IPS-NIHi7 (cell line): ENCODE measurements around the gene TBX21.

ENCODE experiments used
- DNase-seq: peaks from one replicate; pipeline ENCODE4 v3.0.0; 2012; ENCODE audit warnings: mixed read lengths; ENCODE audit errors: extremely low spot score

The TBX21 gene

DNA sequence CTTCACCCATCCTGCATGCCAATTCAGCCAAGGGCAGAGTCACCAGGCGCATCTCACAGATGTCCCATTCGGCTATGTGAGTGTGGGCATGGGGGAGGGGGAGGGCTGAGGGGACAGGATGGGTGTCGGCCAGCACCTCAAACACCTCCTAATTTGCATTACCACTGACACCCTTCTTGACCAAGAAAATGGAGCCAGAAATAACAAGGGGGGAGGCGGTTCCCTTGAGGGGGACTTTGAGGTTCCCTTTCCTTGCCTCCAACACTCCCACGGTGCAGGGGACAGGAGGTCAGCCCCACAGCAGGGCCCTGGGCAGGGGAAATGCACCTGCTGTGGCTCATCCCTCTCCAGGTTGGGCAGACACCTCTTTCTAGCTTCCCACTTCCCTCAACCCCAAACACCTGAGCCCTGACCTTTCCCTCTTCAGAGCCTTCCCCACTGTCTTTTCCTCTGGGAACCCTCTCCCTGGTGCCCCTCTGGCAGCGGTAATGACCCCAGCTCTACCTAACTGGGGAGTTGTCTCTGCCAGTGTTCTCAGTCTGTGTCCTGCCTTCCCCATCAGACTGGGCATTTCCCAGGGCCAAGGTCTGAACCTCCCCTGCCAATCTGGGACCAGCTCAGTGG, 18.2 kb upstream of the TBX21 start:
- DNase-seq = no peak

DNA sequence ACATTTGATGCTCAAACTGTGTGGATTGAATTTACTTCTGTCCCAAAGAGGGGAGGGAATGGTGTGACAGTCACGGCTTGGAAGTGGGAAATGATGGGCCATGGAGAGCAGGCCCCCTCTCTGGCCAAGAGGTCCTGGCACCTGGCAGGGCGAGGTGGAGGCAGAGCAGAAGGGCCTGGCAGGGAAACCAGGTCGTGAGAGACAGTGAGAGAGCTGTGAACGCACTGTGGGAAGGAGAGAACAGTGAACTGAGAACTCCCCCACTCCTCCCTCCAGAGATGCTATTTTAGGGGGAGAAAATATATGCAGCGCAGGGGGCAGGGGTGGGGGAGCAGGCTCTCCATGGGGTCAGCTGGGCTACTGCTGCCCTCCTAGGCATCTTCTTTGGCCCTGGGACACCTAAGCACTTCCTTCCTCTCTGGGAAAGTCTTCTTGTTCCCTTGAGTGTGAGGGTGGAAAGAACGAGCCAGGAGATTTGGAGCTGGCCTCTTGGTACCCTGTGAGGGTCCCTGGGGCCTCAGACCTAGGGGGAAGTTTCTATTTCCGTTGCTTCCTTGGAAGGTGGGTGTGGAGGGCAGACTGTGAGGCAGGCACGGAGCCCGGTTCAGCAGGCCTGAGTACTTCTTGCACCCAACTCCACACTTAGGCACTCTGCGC, 17.2 kb upstream of the TBX21 start:
- DNase-seq = no peak

DNA sequence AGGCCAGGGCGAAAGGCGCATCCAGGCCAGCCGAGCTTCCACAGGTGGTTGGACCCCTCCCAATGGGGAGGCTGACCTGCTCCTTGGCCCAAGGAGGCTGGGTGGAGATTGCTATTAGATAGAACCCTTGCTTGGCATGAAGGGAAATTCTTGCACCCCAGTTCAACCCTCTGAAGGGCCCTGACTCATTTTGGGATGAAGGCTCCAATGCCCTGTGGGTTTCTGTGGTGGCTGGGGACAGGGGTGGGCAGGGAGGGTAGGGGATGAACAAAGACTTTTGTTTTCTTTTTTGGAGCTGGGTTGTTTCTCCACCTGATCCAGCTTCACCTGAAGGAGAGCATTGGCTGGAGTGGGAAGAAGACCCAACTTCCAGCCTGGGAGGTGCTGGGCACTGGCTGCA, 16.7 kb upstream of the TBX21 start:
- DNase-seq = no peak

DNA sequence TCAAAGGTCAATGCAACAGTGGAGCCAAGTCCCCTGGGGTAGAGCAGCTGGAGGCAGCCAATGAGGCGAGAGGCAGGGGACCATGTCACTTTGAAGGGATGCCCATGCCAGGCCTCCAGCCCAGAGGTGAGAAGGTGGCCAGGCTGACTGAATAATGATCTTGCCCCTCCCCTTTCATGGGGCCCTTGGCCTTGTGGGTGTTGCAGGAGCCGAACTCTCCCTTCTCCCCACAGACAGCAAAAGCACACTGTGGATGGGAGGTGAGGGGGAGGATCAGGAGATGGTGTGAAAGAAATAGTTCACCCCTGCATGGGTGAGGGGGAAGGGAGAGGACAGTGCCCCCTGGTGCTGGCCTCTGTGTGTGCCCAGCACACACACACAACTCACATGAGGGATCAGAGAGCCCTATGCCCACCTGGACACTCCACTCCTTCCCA, 15.8 kb upstream of the TBX21 start:
- peak; percentile 44 for DNase-seq

DNA sequence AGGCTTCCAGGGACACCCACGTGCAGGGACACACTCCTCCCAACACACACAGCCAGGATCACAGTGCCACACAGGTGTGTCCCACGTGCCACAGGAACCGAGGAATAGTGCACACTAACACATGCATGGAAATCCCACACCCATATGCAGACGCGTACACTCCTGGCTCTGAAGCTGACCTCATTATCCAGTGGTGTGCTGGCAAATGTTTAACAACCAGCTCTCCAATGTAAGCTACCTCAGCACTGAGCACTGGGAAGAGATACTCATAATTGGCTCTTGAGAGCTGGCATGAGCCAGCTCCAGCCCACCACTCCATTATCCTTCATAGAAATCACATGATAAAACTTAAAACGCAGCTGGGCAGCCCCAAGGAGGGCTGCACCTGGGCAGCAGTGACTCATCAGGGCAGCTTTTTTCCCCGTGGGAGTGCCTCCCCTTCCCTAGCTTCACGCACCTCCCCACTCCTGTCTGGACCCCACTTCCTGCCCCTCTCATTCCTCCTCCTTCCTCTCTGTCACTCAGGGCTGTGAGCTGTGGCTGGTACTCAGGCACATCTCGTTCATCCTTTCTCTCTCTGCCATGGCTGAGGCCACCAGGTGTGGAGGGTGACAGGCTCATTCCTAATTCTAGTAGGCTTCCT, 14.9 kb upstream of the TBX21 start:
- no peak for DNase-seq

DNA sequence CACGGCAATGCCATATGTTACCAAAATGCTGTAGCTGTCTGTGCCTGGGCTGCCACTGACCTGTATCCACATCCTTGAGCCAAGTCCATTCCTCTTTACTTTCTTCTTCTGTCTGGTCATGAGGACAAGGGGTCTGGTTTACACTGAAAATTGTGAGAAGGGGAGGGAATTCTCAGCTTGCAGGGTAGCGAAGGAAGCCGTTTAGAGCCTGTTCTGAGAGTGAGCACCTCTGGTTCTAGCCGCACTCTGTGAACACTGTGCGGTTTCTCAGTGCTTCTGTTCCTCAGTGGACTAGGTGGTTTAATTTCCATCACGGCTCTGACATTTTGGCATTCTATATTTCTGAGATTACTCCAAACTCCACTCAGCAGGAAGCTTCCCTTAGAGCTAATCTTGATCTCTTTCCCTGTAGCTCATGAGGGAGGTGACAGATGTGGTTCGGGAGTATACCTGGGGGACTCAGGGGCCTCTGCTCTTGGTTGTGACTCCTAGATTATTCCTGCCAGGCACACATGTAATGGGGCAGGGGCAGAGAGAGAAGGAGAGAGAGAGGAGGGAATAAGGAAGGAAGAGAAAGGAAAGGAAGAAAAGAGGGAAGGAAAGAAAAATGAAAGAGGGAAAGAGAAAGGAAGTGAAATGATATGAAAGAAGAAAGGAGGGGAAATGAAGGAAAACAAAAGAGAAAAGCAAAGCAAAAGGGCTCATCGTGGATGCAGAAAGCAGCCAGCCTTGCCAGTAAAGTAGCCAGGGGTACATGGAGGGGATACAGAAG, 14.2 kb upstream of the TBX21 start:
- DNase-seq = no peak

DNA sequence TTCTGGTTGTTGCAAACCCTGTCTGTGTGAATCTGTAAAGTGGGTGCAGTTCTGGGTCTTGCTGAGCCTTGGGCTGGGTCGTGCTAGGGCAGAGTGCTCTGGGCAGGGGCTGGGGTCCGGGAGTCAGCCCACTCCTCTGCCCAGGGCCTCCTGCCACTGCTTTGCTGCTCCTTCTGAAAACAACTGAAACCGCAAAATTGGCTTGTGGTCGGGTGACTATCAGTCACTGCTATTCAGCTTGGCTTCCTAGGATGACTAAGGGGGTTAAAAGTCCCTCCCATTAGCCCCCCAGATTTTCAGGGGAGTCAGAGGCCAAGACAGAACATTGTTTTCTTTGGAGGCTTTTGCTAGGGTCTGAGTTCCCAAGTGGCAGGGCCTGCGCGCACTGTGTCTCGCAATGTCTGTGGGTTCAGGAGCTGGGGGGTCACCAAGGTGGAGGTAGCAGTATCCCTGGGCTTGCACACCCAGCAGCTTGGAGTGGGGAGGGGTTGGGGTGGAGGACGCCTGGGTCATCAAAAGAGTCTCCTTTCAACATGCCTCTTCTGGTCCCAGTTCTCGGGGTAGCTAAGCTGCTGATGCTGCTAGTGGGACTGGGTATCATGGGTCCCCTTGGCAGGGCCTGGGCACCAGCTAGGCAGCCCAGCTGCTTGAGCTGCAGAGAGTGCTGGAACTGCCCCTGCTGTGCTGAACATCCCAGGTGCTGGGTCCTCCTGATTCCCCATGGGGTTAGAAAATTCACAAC, 13.5 kb upstream of the TBX21 start:
- no peak for DNase-seq

DNA sequence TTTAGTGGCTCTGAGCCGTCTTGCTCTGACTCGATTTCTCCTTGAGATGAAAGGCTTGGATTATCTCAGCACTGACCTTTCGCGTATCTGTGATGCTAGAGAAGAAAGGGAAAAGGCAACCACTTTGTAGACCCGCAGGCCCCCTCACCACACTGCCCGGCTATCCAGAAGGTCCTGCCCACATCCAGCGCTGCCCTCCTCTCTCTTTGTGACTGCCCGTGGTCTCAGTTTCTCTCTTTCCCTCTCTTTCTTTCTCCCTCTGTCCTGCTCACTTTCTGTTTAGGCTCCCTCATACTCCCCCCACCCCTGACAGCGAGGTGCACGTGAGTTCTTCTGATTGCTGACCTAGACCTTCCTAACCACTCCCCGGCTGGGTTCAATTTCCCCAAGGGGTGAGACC, 12.8 kb upstream of the TBX21 start:
- DNase-seq = no peak

DNA sequence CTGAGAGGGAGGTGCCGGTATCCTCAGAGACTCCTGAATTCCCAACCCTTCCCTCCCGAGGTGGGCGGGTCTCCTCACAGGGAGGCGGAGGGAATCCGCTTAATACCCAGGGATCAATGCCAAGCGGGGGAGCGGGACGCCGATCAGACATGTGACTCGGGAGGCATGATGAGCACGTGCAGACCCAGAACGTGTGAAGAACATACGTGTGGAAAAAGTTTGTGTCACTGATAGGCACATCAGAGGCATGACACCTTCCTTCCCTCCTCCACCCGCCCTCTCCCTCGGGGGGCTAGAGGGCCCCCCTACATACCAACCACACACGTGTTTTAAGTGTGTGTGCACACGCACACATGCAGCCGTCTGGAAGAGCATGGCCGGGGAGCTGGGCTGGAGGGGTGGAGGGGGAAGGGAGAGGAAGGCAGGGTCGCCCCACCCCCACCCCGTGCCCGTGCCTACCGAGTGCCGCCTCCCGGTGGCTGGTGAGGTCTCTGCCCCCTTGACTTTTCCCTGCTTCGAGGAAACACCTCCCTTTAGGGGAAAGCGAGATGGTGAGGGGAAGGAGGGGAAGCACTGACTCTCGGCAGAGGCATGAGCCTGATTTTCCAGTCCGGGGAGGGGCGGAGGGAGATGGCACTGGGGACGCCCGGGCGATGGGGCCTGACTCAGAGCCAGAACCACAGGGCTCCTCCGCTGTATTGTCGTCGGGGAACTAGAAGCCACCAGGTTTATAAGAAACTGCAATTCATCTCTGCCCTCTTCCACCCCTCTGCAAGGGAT, 12.1 kb upstream of the TBX21 start:
- peak; percentile 63 for DNase-seq

DNA sequence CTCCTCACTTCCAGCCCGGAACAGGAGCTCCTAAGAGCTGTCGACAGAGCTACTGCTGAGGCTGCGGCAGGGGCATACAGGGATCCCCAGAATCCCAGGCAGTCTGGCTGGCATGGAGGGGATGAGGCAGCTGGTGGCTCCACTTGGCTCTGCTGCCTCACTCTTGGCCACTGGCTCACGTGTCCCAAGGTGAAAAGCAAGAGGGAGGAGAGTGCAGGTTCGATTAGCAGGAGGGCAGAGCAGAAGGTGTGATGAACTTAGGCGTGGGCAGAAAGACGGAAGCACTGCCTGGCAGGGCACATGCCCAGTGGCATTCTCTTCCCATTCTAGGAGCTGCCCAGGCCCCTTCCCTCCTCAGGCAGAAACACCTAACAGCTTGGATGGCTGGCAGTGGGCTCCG, 11.3 kb upstream of the TBX21 start:
- DNase-seq = no peak

DNA sequence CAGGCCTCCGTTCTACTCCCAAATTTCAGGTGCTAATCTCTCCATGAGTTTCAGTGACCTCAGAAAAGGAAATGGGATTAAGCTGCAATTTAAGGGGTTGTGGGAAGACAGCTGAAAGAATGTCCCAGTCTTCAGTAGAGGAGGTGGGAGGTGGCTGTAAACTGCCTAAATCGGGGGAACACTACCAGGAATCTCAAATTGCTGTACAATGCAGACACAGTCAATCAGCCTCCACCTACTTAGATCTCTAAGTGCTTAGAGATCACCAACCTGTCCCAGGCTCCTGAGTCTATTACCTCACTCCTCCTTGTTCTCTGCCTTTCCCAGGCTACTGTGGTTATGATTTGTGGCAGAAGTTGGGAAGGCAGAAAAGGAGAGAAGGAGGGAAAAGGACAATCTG, 8.3 kb upstream of the TBX21 start:
- DNase-seq = no peak

DNA sequence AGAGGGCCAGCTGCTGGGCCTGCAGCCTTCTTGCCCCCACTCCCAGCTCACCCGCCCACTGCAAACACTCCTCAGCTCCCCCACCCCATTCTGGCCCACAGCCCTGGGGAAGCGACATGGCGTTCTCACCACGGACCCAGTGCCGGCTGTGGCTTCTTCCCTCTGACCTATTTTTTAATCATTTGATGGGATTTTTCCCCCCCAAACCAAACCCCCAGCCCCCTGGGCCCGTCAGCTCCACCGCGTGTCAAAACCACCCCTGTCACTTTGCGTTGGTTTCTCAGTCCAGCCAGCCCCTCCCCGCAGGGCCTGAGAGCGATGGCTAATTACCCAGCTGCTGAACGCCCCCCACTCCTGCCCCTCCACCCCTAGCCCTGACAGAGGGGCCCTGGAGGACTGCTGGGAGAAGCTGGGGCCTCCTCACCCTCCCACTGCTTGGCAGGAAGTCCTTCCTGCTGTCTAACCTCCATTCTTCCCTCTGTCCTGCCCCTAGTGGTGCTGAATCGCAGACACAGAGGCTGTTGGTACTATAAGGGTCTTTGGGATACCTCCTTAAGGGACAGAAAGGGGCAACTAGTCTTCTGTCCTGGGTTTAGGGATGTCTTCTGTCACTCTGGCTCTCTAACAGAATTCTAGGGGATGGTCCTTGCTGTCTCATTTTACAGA, 7.5 kb upstream of the TBX21 start:
- DNase-seq = no peak

DNA sequence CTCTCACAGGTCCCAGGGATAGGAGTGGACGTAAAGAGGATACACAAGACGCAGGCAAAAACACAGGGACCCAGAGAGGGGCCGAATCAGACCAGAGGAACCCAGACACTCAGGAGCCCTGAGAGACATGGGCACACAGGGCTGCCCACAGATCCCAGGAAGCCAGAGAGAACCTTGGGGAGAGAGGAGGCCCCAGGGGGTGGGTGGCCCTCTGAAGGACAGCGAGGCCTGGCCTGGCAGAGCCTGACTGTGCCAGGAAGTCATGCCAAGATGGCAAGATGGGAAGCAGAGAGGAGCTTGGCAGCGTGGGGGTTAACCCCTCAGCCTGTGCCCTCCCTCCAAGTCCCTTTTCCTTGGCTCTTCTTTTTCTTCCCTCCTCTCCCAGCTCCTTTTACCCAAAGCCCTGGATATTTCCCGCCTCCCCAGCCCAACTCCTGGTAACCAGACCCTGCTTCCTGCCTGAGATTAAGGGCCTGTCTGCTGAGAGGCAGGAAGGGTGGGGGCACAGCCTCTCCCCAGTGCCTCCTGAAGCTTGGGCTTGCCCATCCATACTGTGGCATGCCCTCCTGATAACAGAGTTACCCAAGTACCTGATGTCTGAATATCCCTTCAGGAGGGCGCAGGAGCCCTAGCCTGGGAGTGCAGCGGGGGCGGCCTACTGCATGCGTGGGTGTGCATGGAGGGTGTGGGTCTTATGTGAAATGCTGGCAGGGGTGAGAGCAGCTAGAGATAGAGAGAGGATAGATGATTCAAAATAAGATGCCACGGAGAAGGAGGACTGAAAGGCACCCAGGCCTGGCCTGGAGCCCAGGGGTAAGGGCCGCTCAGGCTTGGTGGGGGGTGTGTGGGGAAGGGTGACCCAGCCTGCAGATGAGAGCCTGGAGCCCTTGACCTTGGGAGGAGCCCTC, 6.0 kb upstream of the TBX21 start:
- no peak for DNase-seq

DNA sequence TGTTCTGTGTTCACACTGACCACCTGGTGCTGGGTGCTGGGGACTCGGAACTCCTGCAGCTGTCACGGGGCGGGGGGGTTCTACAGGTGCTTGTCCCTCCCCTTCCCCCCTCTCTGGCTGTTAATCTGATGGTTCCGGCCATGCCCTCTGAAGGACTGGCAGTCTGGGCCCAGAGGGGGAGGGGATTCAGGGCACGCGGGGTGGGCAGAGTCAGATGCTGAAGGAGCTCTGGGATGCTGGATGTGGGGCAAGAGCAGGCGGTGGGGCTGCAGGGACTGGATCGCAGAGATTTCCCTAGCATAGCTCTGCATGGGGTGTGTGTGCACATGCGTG, 5.4 kb upstream of the TBX21 start:
- DNase-seq = no peak

DNA sequence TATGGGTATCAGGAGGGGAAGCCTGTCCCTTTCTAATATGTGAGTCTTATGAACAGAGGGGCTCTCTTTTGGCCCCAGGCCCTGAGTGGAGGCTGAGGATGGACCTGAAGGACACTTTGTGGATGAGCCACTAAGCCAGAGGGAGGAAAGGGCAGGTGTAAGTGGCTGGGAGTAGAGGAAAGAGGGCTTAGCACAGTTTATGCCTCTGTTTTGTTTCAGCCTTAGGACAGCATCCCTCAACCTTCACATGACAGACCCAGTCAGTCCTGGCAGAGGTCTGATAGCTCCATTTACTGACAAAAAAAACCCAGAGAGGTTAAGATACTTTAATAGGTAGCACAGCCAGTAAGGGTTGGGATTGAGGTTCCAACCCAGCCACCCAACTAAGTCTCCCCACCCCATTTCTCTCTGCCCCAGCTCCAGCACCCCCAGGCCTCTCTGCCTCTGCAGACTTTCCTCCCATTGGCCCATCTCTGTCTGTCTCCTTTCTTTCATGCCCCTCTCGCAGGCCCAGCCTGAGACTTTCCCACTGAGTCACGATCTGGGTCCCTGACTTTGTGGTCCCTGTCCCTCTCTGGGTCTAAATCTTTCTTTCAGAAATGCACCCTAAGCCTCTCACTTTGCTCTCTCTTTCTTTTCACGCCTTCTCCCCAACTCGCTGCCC, 4.7 kb upstream of the TBX21 start:
- DNase-seq = no peak

DNA sequence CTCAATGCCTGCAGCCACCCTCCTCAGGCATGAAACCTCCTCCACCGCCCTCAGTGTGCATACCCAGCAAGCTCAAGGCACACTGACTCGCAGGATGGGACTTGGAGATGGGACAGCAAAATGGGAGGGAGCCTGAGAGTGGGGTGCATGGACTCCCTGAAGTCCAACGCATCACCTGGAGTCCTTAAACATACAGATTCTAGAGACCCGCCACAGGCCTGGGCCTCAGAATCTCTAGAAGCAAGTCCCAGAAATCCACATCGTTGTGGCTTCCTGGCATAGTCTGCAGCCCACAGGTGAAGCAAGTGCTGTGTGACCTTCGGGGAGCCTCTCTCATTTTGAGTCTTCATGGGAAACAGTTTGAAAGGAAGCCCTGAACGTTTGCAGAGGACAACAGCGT, 3.6 kb upstream of the TBX21 start:
- DNase-seq = no peak

DNA sequence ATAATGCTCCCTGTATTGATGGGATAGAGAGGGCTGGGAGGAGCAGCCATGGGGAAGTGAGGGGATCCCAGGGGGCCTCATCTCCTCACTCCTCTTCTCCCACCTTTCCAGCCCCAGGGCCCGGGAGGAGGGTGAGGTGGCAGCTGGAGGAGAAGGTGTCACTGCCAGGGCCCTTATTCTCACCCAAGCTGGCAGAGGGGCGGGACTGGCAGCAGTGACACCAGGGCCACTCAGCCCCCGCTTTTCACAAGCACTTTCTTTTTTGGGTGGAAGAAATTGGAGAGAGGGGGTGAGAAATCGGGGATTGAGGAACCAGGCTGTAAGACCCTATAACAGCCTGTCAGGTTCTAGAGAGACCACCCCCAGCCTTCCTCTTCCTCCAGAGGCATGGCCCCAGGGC, 2.4 kb upstream of the TBX21 start:
- no peak for DNase-seq

DNA sequence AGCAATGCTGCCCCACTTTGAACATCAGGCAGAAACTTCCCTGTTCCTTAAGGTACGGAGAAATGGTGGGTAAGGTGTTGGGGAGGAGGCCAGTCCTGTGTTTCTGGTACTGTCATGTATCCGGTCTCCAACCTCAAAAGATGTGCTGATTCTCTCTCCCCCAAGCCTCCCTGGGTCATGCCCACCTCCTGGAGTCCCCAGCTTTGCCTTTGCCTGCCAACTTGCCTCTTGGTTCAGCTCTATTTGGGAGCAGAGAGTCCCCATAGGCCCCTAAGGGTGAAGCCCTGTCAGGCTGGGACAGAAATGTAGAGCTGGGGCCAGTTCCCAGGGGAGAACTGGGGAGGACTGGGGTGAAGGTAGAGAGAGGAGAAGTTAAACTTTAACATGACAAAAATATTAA, 1.6 kb upstream of the TBX21 start:
- DNase-seq = no peak

DNA sequence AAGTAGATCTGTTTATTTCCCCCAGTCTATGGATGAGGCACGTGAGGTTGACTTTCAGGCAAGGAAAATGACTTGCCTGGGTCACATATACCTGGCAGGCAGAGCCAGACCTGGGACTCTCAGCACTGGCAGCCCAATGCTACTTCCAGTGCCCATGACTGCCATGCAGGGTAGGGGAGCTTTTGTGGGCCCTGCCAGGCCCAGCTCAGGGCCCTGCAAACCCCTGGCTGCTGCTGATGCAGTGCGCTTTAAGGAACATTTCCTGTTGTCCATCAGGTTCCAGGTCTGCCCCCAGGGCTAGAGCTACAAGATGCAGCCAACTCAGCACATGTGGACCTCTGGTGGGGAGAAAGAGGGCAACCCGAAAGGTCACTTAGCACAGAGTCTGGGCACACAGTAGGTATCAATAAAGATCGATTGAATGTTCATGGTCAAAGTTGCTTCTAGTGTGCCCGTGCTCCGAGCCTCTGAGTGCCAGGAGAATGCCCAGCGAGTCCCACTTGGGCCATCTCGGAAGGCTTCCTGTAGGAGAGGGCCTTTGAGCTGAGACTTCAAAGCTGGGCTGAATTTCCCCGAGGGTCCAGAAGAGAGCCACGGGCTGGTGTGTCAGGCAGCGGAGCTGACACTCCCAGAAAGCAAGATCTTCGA, 513 bp upstream of the TBX21 start:
- DNase-seq = no peak
